GM12801 (cell line): Measurements from ENCODE around the gene CLINT1.
A peak's percentile ranks its signal among the peaks of the same experiment; 100 is the strongest.

Source experiments
- CTCF ChIP-seq: IDR thresholded peaks from one replicate; pipeline ENCODE4 v1.5.1; 2011; ENCODE audit warnings: control low read depth; ENCODE audit not compliant: insufficient read length; ENCODE audit errors: extremely low read depth

Gene CLINT1

GRCh38 chr5:157745041-157745456 is 113.9 kb downstream of the CLINT1 start:
- TF ChIP-seq CTCF, result no peak

- no peak for TF ChIP-seq CTCF
Measured at GRCh38 chr5:157744051-157745011, 114.6 kb downstream of the CLINT1 start.

- peak; percentile 19 for TF ChIP-seq CTCF
Measured at GRCh38 chr5:157743163-157744050, 115.5 kb downstream of the CLINT1 start, which contains the start of gene LSM11. TSS of gene LSM11 (plus strand) at chr5:157743712. CDS start at chr5:157743751, 39 bp downstream.

GRCh38 chr5:157741131-157741530 is 117.8 kb downstream of the CLINT1 start:
- no peak for TF ChIP-seq CTCF

GRCh38 chr5:157740229-157740610 is 118.7 kb downstream of the CLINT1 start:
- TF ChIP-seq CTCF, result no peak

GRCh38 chr5:157739388-157740228 is 119.3 kb downstream of the CLINT1 start:
- TF ChIP-seq CTCF, result no peak
